Measurements from ENCODE around the gene FRAS1. TPM values are rescaled to one million over a fixed set of nuclear protein-coding genes. Genes with fewer than 3 reads are reported as not detected.

The FRAS1 gene
- total RNA-seq, 2 experiments from 2014 or later, result 0.05 to 0.22 TPM

DNA sequence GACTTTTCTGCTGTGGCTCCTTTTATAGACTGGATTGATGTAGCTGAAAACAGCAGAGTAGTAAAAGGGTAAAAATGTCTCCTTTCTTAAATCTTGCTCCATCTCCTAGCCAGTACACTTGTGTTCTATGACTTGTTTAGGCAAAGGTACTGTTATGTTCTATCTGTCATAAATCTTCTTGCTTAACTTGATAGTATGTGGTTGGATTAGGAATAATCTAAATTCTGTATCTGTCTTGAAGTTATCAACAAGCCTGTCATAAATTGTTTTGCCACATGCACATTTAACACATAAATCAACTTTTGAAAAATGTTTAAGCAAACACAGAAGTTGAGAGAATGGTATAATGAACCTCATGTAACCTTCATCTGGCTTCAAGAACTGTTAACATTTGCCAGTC is 157.0 kb downstream of the FRAS1 start:
- H3K27ac Mint-ChIP-seq, result no peak overlapping the region
- no peak for ATAC-seq
- no peak for DNase-seq
- TF ChIP-seq, protein P1, sequence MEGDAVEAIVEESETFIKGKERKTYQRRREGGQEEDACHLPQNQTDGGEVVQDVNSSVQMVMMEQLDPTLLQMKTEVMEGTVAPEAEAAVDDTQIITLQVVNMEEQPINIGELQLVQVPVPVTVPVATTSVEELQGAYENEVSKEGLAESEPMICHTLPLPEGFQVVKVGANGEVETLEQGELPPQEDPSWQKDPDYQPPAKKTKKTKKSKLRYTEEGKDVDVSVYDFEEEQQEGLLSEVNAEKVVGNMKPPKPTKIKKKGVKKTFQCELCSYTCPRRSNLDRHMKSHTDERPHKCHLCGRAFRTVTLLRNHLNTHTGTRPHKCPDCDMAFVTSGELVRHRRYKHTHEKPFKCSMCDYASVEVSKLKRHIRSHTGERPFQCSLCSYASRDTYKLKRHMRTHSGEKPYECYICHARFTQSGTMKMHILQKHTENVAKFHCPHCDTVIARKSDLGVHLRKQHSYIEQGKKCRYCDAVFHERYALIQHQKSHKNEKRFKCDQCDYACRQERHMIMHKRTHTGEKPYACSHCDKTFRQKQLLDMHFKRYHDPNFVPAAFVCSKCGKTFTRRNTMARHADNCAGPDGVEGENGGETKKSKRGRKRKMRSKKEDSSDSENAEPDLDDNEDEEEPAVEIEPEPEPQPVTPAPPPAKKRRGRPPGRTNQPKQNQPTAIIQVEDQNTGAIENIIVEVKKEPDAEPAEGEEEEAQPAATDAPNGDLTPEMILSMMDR (IDR thresholded peaks at IDR 0.05), result no peak
- no peaks in the 10 kb centered on the region for H3K27me3 Mint-ChIP-seq
- no peaks in the 10 kb centered on the region for H3K36me3 Mint-ChIP-seq (ENCODE audit: low read depth)
- no peak overlapping the region for H3K4me3 Mint-ChIP-seq
- CTCF ChIA-PET, result interaction anchor here (0.6 kb wide), 1 partner anchor 41 kb away, joined by 3 read pairs; no protein-coding TSS in a partner anchor
- intact Hi-C loops (cut with micrococcal nuclease), result no loop called here
- no peaks in the 10 kb centered on the region for H3K9me3 Mint-ChIP-seq
- POLR2A ChIA-PET, result no interaction called here
- no peaks in the 10 kb centered on the region for H3K4me1 Mint-ChIP-seq (ENCODE audit: low read depth)

DNA sequence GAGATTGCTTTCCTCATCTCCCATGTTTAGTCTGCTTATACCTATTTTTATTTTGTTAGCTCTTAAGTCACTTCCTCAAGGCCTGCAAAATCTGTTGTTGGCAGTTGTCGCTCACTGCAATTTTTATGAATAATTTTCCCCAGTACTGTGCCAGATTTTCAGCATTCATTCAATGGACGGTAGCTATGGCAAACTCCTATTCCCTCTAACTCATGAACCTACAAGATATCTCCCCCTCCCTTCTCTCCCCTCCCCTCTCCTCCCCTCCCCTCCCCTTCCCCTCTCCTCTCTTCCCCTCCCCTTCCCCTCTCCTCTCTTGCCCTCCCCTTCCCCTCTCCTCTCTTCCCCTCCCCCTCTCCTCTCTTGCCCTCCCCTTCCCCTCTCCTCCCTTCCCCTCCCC is 160.4 kb downstream of the FRAS1 start:
- Mint-ChIP-seq H3K9me3 (no peaks in the 10 kb centered on the region), H3K27ac (no peak overlapping the region), H3K27me3 (no peaks in the 10 kb centered on the region), H3K4me1 (ENCODE audit: low read depth) (no peaks in the 10 kb centered on the region), H3K4me3 (no peak overlapping the region), H3K36me3 (ENCODE audit: low read depth) (no peaks in the 10 kb centered on the region)
- intact Hi-C loops (cut with micrococcal nuclease), result no loop called here
- TF ChIP-seq, protein P1 (IDR thresholded peaks at IDR 0.05), result no peak
- ChIA-PET POLR2A (no interaction called here), CTCF (no interaction called here)
- no peak for ATAC-seq
- no peak for DNase-seq

DNA sequence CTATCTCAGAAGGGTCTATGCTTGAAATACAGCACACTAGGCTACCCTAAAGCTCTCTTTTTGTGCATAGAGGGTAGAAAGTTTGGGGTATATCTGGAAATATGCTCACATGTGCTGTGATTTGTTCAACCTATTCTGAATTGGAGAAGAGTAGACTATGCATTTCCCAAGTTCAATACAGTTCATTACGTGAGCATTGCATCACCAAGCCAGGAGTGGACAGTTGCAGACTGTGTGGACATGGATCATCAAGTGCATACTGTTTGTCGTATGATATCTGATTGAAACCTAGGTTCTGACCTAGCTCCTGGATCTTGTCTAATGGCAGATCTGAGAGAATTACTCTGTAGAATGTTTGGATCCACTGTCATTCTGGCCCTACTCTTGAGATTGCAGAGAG is 161.1 kb downstream of the FRAS1 start:
- Mint-ChIP-seq H3K4me3 (no peak overlapping the region), H3K27ac (no peak overlapping the region), H3K27me3 (no peaks in the 10 kb centered on the region), H3K9me3 (no peaks in the 10 kb centered on the region), H3K4me1 (ENCODE audit: low read depth) (no peaks in the 10 kb centered on the region), H3K36me3 (ENCODE audit: low read depth) (no peaks in the 10 kb centered on the region)
- TF ChIP-seq, protein P1 (IDR thresholded peaks at IDR 0.05), result no peak
- intact Hi-C loops (cut with micrococcal nuclease), result no loop called here
- ChIA-PET POLR2A (no interaction called here), CTCF (no interaction called here)
- ATAC-seq, result no peak
- DNase-seq, result no peak

DNA sequence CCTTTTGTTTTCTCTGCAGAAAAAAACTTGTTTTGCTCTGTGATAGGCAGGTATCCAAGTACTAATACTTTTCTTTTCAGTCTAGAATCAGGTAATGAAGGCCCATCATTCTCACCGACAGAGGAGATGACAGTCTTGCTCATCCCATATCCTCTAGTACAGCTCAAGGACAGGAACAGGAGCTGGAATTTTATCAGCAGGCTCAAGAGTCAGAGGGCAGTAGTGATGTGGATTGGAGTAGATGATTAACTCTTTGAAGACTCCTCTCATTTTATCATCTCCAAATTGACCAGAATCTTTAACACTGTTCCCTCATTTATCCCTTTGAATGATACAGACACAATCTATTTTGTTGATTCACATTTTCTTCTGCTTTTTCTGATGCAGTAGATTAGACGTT is 162.7 kb downstream of the FRAS1 start:
- ATAC-seq, result no peak
- CTCF ChIA-PET, result no interaction called here
- Mint-ChIP-seq H3K4me1 (ENCODE audit: low read depth) (no peaks in the 10 kb centered on the region), H3K27me3 (no peaks in the 10 kb centered on the region), H3K27ac (no peak overlapping the region), H3K4me3 (no peak overlapping the region), H3K36me3 (ENCODE audit: low read depth) (no peaks in the 10 kb centered on the region), H3K9me3 (no peaks in the 10 kb centered on the region)
- TF ChIP-seq, protein P1 (IDR thresholded peaks at IDR 0.05), result no peak
- intact Hi-C loops (cut with micrococcal nuclease), result no loop called here
- no peak for DNase-seq
- POLR2A ChIA-PET, result no interaction called here

DNA sequence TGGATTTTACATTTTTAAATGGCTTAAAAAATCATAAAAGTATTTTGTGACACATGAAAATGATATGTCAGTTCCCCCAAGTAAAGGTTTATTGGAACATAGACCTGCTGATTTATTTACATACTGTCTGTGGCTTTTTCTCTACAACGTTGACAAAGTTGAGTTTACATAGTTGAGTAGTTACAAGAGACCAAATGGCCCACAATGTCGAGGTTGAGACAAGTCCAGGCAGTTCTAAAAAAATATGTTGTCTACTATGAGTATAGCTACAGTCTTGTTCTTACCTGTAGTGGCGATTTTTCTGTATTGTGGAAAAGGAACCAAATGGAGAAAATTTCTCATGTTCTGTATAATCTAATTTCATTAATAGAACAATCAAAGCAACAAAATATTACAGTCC is 163.2 kb downstream of the FRAS1 start:
- POLR2A ChIA-PET, result no interaction called here
- Mint-ChIP-seq H3K36me3 (ENCODE audit: low read depth) (no peaks in the 10 kb centered on the region), H3K27me3 (no peaks in the 10 kb centered on the region), H3K27ac (no peak overlapping the region), H3K9me3 (no peaks in the 10 kb centered on the region), H3K4me1 (ENCODE audit: low read depth) (no peaks in the 10 kb centered on the region), H3K4me3 (no peak overlapping the region)
- DNase-seq, result no peak
- intact Hi-C loops (cut with micrococcal nuclease), result no loop called here
- ATAC-seq, result no peak
- CTCF ChIA-PET, result no interaction called here
- TF ChIP-seq, protein P1 (IDR thresholded peaks at IDR 0.05), result no peak

Data from activated CD8-positive, alpha-beta T cell treated with anti-CD3 and anti-CD28 coated beads for 36 hours (primary cell).